ENCODE measurements around the gene IL31RA.

The IL31RA gene

DNA sequence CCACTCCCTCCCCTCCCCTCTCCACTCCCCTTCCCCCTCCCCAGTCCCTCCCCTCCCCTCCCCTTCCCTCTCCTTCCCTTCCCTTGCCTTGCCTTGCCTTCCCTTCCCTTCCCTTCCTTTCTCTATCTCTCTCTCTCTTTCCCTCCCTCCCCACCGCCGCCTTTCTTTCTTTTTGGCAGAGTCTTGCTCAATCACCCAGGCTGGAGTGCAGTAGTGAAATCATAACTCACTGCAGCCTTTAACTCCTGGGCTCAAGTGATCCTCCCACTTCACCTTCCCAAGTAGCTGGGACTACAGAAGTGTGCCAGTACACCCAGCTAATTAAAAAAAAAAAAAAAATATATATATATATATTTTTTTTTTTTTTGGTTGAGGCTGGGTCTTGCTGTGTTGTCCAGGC lies 45.5 kb downstream of the IL31RA start:
- TF ChIP-seq, protein P1, sequence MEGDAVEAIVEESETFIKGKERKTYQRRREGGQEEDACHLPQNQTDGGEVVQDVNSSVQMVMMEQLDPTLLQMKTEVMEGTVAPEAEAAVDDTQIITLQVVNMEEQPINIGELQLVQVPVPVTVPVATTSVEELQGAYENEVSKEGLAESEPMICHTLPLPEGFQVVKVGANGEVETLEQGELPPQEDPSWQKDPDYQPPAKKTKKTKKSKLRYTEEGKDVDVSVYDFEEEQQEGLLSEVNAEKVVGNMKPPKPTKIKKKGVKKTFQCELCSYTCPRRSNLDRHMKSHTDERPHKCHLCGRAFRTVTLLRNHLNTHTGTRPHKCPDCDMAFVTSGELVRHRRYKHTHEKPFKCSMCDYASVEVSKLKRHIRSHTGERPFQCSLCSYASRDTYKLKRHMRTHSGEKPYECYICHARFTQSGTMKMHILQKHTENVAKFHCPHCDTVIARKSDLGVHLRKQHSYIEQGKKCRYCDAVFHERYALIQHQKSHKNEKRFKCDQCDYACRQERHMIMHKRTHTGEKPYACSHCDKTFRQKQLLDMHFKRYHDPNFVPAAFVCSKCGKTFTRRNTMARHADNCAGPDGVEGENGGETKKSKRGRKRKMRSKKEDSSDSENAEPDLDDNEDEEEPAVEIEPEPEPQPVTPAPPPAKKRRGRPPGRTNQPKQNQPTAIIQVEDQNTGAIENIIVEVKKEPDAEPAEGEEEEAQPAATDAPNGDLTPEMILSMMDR (IDR thresholded peaks at IDR 0.05; ENCODE audit: insufficient read depth, low read length, poor library complexity, severe bottlenecking): no peak
- TF ChIP-seq EZH2phosphoT487 (conservative IDR thresholded peaks at IDR 0.05; ENCODE audit: low read length): no peak
- Histone ChIP-seq H3K4me2 (ENCODE audit: low read depth, low read length, poor library complexity, severe bottlenecking) (no peak overlapping the region), H3K9ac (ENCODE audit: low read length) (no peak overlapping the region), H3K27me3 (ENCODE audit: low read length) (no peaks in the 10 kb centered on the region), H4K20me1 (ENCODE audit: low read depth, low read length) (no peaks in the 10 kb centered on the region), H2AFZ (ENCODE audit: low read depth, low read length, severe bottlenecking) (no peak overlapping the region), H3K27ac (ENCODE audit: low read depth, low read length) (no peak overlapping the region), H3K4me3 (ENCODE audit: insufficient read depth, low read length, poor library complexity, severe bottlenecking) (no peak overlapping the region), H3K36me3 (ENCODE audit: low read length) (no peaks in the 10 kb centered on the region), H3K9me2 (replicated peaks; ENCODE audit: insufficient read depth, low read length) (no peaks in the 10 kb centered on the region), H3K79me2 (ENCODE audit: insufficient read depth, low read length) (no peaks in the 10 kb centered on the region), H3F3A (ENCODE audit: insufficient read depth) (no peaks in the 10 kb centered on the region), H3K9me3 (ENCODE audit: insufficient read depth, low read length) (no peaks in the 10 kb centered on the region)

DNA sequence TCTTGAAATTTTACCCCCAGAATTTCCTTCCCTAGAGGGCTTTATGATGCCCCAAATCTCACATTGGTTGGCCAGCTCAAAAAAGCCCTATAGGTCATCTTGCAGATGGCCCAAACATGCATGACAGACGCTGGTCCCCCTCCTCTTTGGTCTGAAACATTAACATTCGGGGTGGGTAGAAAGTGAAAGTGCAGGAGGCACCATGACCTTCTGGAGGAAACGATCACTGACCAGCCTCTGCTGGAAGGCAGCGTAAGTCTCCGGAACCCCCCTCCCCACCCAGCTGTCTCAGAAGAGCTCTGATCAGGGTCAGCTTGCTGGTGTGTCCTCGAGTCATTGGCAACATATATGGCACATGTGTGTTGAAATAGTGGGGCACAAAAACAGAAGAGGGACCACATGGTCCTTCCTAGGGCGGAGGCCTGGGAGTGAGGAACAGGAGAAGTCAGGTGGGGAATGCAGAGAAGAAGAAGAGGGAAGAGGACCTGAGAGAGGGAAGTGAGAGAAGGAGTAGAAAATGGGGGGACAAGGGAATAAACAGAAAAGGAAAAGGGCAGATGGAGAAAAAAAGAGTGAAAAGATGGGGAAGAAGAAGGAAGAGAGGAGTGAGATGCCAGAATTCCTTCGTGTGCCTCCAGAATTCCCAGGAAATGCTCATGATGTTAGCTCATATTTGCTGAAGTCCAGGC lies 46.2 kb downstream of the IL31RA start:
- Histone ChIP-seq H3K9me3 (ENCODE audit: insufficient read depth, low read length) (no peaks in the 10 kb centered on the region), H3K27me3 (ENCODE audit: low read length) (no peaks in the 10 kb centered on the region), H3K27ac (ENCODE audit: low read depth, low read length) (no peak overlapping the region), H3F3A (ENCODE audit: insufficient read depth) (no peaks in the 10 kb centered on the region), H3K4me3 (ENCODE audit: insufficient read depth, low read length, poor library complexity, severe bottlenecking) (no peak overlapping the region), H3K9ac (ENCODE audit: low read length) (no peak overlapping the region), H3K9me2 (replicated peaks; ENCODE audit: insufficient read depth, low read length) (no peaks in the 10 kb centered on the region), H3K79me2 (ENCODE audit: insufficient read depth, low read length) (no peaks in the 10 kb centered on the region), H3K36me3 (ENCODE audit: low read length) (no peaks in the 10 kb centered on the region), H2AFZ (ENCODE audit: low read depth, low read length, severe bottlenecking) (no peak overlapping the region), H4K20me1 (ENCODE audit: low read depth, low read length) (no peaks in the 10 kb centered on the region), H3K4me2 (ENCODE audit: low read depth, low read length, poor library complexity, severe bottlenecking) (no peak overlapping the region)
- no peak for TF ChIP-seq EZH2phosphoT487 (conservative IDR thresholded peaks at IDR 0.05; ENCODE audit: low read length)
- TF ChIP-seq, protein P1 (IDR thresholded peaks at IDR 0.05; ENCODE audit: insufficient read depth, low read length, poor library complexity, severe bottlenecking): no peak

- no peak overlapping the region for H2AFZ ChIP-seq (ENCODE audit: low read depth, low read length, severe bottlenecking)
Observed at GRCh38 chr5:55897905-55898304, 46.7 kb downstream of the IL31RA start.

More at GRCh38 chr5:55897905-55898304, 46.7 kb downstream of the IL31RA start:
- Histone ChIP-seq H3K4me2 (ENCODE audit: low read depth, low read length, poor library complexity, severe bottlenecking) (no peak overlapping the region), H3K4me3 (ENCODE audit: insufficient read depth, low read length, poor library complexity, severe bottlenecking) (no peak overlapping the region), H3K9me2 (replicated peaks; ENCODE audit: insufficient read depth, low read length) (no peaks in the 10 kb centered on the region), H3K9me3 (ENCODE audit: insufficient read depth, low read length) (no peaks in the 10 kb centered on the region), H3K9ac (ENCODE audit: low read length) (no peak overlapping the region), H3K27ac (ENCODE audit: low read depth, low read length) (no peak overlapping the region), H3F3A (ENCODE audit: insufficient read depth) (no peaks in the 10 kb centered on the region), H3K27me3 (ENCODE audit: low read length) (no peaks in the 10 kb centered on the region), H3K79me2 (ENCODE audit: insufficient read depth, low read length) (no peaks in the 10 kb centered on the region), H3K36me3 (ENCODE audit: low read length) (no peaks in the 10 kb centered on the region), H4K20me1 (ENCODE audit: low read depth, low read length) (no peaks in the 10 kb centered on the region)
- no peak for TF ChIP-seq EZH2phosphoT487 (conservative IDR thresholded peaks at IDR 0.05; ENCODE audit: low read length)
- TF ChIP-seq, protein P1 (IDR thresholded peaks at IDR 0.05; ENCODE audit: insufficient read depth, low read length, poor library complexity, severe bottlenecking): no peak

All from SU-DHL-6 (cell line).